GM13977 (cell line): ENCODE data around the gene LUZP2.

Experiments used
- DNase-seq: peaks from one replicate; pipeline ENCODE4 v3.0.0; 2012; ENCODE audit warnings: low spot score
- in situ Hi-C: fragments of 300-500 bp; cut with MboI; formaldehyde crosslinking; loops from one replicate; pipeline ENCODE4 v1.12.0; 2022; ENCODE audit warnings: low sequenced_read_pairs, low pct_unique_long_range_greater_than_20kb, mixed read lengths, inconsistent platforms; ENCODE audit not compliant: unreplicated experiment
- TF ChIP-seq, protein P1 (sequence below): IDR thresholded peaks from 2 replicates; pipeline ENCODE4 v1.5.1; 2012; ENCODE audit warnings: mild to moderate bottlenecking, control low read depth; ENCODE audit not compliant: insufficient read depth; ENCODE audit errors: extremely low read depth, missing control alignments

LUZP2 gene

GRCh38 chr11:25119416-25119815 is 622.6 kb downstream of the LUZP2 start:
- DNase-seq, result no peak
- in situ Hi-C loops, result no loop called here
- TF ChIP-seq, protein P1, sequence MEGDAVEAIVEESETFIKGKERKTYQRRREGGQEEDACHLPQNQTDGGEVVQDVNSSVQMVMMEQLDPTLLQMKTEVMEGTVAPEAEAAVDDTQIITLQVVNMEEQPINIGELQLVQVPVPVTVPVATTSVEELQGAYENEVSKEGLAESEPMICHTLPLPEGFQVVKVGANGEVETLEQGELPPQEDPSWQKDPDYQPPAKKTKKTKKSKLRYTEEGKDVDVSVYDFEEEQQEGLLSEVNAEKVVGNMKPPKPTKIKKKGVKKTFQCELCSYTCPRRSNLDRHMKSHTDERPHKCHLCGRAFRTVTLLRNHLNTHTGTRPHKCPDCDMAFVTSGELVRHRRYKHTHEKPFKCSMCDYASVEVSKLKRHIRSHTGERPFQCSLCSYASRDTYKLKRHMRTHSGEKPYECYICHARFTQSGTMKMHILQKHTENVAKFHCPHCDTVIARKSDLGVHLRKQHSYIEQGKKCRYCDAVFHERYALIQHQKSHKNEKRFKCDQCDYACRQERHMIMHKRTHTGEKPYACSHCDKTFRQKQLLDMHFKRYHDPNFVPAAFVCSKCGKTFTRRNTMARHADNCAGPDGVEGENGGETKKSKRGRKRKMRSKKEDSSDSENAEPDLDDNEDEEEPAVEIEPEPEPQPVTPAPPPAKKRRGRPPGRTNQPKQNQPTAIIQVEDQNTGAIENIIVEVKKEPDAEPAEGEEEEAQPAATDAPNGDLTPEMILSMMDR, result no peak
